K562 (cell line): ENCODE results near the gene RASIP1. TPM values are rescaled to one million over a fixed set of nuclear protein-coding genes. Genes with fewer than 3 reads are reported as not detected.

Experiments used
- BRD9 ChIP-seq: fragments of 450-650 bp; IDR thresholded peaks from 2 replicates; pipeline ENCODE4 v1.6.1; 2018; ENCODE audit warnings: low read depth; ENCODE audit not compliant: partially characterized antibody
- CREBBP ChIP-seq: IDR thresholded peaks from one replicate; pipeline ENCODE4 v1.6.1; 2012; ENCODE audit warnings: low read depth, mild to moderate bottlenecking, control low read depth, inconsistent platforms, low read length
- CSDE1 ChIP-seq, 2 experiments: fragments of 450-650 bp; IDR thresholded peaks; 2 replicates each; pipeline ENCODE4 v1.6.1; 2016; ENCODE audit warnings: mild to moderate bottlenecking in 1 of 2
- HDGF ChIP-seq: fragments of 450-650 bp; IDR thresholded peaks from 2 replicates; pipeline ENCODE4 v1.6.1; 2016
- KLF1 ChIP-seq: fragments of 450-650 bp; IDR thresholded peaks from 2 replicates; pipeline ENCODE4 v1.6.1; 2016; ENCODE audit warnings: missing genetic modification characterization, missing compliant biosample characterization
- NFRKB ChIP-seq: fragments of 450-650 bp; IDR thresholded peaks from 2 replicates; pipeline ENCODE4 v1.6.1; 2016; ENCODE audit warnings: low read depth
- PHTF2 ChIP-seq: fragments of 250-450 bp; sonication (Bioruptor Pico); IDR thresholded peaks from 2 replicates; pipeline ENCODE4 v1.5.0; 2021; ENCODE audit warnings: mild to moderate bottlenecking
- RBM34 ChIP-seq: fragments of 200-400 bp; formaldehyde crosslinking; IDR thresholded peaks from 2 replicates; pipeline ENCODE4 v1.6.1; 2018; ENCODE audit warnings: low read length, borderline replicate concordance; ENCODE audit not compliant: insufficient read depth
- SUPT5H ChIP-seq: fragments of 450-650 bp; IDR thresholded peaks from 2 replicates; pipeline ENCODE4 v1.6.1; 2016
- YBX1 ChIP-seq: fragments of 450-650 bp; IDR thresholded peaks from 2 replicates; pipeline ENCODE4 v1.7.1; 2016; ENCODE audit warnings: mild to moderate bottlenecking
- ZNF12 ChIP-seq: sonication (generic); formaldehyde crosslinking; IDR thresholded peaks from 2 replicates; pipeline ENCODE4 v1.4.0; 2020; ENCODE audit warnings: mild to moderate bottlenecking, missing genetic modification reagents
- ZNF134 ChIP-seq: fragments of 250-450 bp; sonication (Bioruptor Pico); conservative IDR thresholded peaks from 2 replicates; pipeline ENCODE4 v1.4.0; 2020
- polyA plus RNA-seq, 8 experiments: library from polyadenylated mRNA; depleted of rRNA in 4 of 8; stranded (reverse) in 5 of 8; unstranded in 3 of 8; fragments of >200 nt; fragmentation: Nextera tagmentation in 2 of 8; fragmentation: Illumina TruSeq in 1 of 8; extraction: Ambion mirVana in 2 of 8; extraction: Trizol in 1 of 8; gene quantifications; 2 replicates each; pipeline versions ENCODE4 v1.2.1 to v1.2.3, GENCODE V29; 2011 to 2014; ENCODE audit warnings: inconsistent platforms in 1 of 8, missing spikeins in 1 of 8
- total RNA-seq, 7 experiments: library from RNA; depleted of rRNA in 6 of 7; stranded (reverse); fragments of >200 nt in 6 of 7; fragmentation: Illumina TruSeq in 2 of 7; extraction: Trizol in 2 of 7; gene quantifications; 2 replicates each; pipeline versions ENCODE4 v1.2.1 to v1.2.3, GENCODE V29; 2011 to 2021; ENCODE audit warnings: low replicate concordance in 1 of 7
- TF ChIP-seq, protein P1 (sequence below): fragments of 250-450 bp; sonication (Bioruptor Pico); IDR thresholded peaks from 2 replicates; pipeline ENCODE4 v1.5.0; 2022; ENCODE audit warnings: mild to moderate bottlenecking
- TF ChIP-seq, protein P2 (sequence below): fragments of 450-650 bp; IDR thresholded peaks from 2 replicates; pipeline ENCODE4 v1.6.1; 2016; ENCODE audit warnings: low read depth
- TF ChIP-seq, protein P3 (sequence below), 2 experiments: fragments of 450-650 bp in 1 of 2; sonication (generic) in 1 of 2; formaldehyde crosslinking in 1 of 2; IDR thresholded peaks in 1 of 2; conservative IDR thresholded peaks in 1 of 2; 2 replicates each; pipeline versions ENCODE4 v1.6.1 to v1.8.1; 2016 to 2023; ENCODE audit warnings: mild to moderate bottlenecking in 2 of 2, moderate library complexity in 2 of 2, inconsistent platforms in 1 of 2, missing genetic modification reagents in 1 of 2

Gene RASIP1
- total and polyA plus RNA-seq, 9 of the 15 experiments (the other 6 are each of a cell fraction or from before 2014, with no cell fraction given): 0.20 to 4.7 (median 1.5) TPM

DNA sequence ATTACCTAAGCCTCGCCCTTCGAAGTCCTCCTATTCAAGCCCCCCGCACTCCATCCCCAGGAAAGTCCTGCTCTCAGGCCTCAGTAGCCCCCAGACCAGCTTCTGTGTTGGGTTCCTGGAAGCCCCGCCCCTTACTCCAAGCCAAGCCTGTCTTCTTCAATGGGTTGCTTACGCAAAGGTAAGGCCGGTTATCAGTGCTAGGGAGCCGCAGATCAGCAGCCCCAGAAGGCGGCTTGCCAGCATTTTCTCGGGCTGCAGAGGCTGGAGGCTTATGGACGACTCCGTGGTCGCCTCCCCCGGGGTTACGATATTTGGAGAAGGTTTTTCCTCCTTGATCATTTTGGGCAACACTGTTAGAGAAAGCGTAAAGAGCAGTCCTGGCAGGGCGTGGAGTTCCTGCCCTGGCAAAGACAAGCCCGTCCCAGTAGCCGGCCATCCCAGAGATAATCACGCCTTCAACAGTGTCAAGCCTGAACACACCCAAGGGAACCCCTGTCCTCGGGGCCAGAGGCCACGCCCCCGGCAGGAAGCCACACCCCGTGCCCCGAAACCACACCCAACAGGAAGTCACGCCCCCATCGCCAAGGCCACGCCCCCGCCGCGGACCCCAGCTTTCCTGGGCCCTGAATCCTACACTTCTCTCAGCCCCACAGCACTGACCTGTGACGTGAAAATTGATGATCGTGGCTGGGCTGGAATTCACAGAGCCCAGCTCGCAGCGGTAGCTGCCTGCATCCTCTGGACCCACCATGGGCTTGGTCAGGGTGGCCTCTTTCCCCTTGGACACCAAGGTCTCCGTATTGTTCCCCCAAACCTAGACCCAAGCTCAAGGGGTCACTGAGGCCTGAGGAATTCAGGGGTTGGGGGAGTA lies 954 bp upstream of the RASIP1 start (continued):
- TF ChIP-seq, protein P1, sequence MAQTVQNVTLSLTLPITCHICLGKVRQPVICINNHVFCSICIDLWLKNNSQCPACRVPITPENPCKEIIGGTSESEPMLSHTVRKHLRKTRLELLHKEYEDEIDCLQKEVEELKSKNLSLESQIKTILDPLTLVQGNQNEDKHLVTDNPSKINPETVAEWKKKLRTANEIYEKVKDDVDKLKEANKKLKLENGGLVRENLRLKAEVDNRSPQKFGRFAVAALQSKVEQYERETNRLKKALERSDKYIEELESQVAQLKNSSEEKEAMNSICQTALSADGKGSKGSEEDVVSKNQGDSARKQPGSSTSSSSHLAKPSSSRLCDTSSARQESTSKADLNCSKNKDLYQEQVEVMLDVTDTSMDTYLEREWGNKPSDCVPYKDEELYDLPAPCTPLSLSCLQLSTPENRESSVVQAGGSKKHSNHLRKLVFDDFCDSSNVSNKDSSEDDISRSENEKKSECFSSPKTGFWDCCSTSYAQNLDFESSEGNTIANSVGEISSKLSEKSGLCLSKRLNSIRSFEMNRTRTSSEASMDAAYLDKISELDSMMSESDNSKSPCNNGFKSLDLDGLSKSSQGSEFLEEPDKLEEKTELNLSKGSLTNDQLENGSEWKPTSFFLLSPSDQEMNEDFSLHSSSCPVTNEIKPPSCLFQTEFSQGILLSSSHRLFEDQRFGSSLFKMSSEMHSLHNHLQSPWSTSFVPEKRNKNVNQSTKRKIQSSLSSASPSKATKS (CRISPR knock-in tag): no peak
- peak; percentile 57; the same call in 1 of the 2 replicates for TF ChIP-seq SUPT5H
- no peak for TF ChIP-seq NFRKB
- no peak for TF ChIP-seq BRD9
- peak; percentile 86 for TF ChIP-seq HDGF
- TF ChIP-seq, protein P2, sequence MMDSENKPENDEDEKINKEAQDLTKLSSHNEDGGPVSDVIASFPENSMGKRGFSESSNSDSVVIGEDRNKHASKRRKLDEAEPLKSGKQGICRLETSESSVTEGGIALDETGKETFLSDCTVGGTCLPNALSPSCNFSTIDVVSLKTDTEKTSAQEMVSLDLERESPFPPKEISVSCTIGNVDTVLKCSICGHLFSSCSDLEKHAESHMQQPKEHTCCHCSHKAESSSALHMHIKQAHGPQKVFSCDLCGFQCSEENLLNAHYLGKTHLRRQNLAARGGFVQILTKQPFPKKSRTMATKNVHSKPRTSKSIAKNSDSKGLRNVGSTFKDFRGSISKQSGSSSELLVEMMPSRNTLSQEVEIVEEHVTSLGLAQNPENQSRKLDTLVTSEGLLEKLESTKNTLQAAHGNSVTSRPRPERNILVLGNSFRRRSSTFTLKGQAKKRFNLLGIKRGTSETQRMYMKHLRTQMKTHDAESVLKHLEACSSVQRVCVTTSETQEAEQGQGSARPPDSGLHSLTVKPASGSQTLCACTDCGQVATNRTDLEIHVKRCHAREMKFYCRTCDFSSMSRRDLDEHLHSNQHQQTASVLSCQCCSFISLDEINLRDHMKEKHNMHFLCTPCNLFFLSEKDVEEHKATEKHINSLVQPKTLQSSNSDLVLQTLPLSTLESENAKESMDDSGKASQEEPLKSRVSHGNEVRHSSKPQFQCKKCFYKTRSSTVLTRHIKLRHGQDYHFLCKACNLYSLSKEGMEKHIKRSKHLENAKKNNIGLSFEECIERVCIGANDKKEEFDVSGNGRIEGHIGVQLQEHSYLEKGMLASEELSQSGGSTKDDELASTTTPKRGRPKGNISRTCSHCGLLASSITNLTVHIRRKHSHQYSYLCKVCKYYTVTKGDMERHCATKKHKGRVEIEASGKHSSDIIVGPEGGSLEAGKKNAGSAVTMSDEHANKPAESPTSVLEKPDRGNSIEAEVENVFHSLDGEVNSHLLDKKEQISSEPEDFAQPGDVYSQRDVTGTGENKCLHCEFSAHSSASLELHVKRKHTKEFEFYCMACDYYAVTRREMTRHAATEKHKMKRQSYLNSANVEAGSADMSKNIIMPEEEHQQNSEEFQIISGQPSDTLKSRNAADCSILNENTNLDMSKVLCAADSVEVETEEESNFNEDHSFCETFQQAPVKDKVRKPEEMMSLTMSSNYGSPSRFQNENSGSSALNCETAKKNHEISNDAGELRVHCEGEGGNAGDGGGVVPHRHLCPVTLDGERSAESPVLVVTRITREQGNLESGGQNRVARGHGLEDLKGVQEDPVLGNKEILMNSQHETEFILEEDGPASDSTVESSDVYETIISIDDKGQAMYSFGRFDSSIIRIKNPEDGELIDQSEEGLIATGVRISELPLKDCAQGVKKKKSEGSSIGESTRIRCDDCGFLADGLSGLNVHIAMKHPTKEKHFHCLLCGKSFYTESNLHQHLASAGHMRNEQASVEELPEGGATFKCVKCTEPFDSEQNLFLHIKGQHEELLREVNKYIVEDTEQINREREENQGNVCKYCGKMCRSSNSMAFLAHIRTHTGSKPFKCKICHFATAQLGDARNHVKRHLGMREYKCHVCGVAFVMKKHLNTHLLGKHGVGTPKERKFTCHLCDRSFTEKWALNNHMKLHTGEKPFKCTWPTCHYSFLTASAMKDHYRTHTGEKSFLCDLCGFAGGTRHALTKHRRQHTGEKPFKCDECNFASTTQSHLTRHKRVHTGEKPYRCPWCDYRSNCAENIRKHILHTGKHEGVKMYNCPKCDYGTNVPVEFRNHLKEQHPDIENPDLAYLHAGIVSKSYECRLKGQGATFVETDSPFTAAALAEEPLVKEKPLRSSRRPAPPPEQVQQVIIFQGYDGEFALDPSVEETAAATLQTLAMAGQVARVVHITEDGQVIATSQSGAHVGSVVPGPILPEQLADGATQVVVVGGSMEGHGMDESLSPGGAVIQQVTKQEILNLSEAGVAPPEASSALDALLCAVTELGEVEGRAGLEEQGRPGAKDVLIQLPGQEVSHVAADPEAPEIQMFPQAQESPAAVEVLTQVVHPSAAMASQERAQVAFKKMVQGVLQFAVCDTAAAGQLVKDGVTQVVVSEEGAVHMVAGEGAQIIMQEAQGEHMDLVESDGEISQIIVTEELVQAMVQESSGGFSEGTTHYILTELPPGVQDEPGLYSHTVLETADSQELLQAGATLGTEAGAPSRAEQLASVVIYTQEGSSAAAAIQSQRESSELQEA: no peak
- 0 out of 2 replicates have a peak, but pooled peaks have one; percentile 10 for TF ChIP-seq ZNF134 (CRISPR knock-in tag)
- TF ChIP-seq RBM34: no peak
- TF ChIP-seq, protein P3, sequence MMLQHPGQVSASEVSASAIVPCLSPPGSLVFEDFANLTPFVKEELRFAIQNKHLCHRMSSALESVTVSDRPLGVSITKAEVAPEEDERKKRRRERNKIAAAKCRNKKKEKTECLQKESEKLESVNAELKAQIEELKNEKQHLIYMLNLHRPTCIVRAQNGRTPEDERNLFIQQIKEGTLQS (IDR thresholded peaks at IDR 0.05): 0 out of 2 replicates have a peak, but pooled peaks have one; percentile 4
- TF ChIP-seq, protein P3 (CRISPR knock-in tag; conservative IDR thresholded peaks at IDR 0.05): no peak
- no peak for TF ChIP-seq KLF1 (tag)
- no peak; the same call in 1 of the 2 replicates for TF ChIP-seq ZNF12
- TF ChIP-seq CREBBP: no peak
- TF ChIP-seq YBX1: no peak
- no peak for TF ChIP-seq PHTF2
- no peak for TF ChIP-seq CSDE1 (IDR thresholded peaks at IDR 0.05)
